Activated T-helper 1 cell treated with anti-CD3 and anti-CD28 coated beads, Interleukin-12 subunit alpha, Interleukin-12 subunit beta, Interleukin-2, Interleukin-4 antibody, amounts not matched to agents 30 ng/mL and 10 ng/mL and 1 ng/mL, durations not matched to agents 14 hours and 24 hours and 36 hours (primary cell): ENCODE measurements around the gene ATG13. TPM values are rescaled to one million over a fixed set of nuclear protein-coding genes. Genes with fewer than 3 reads are reported as not detected.

Source experiments
- DNase-seq: peaks from one replicate; pipeline ENCODE4 v3.0.0; 2021; ENCODE audit warnings: low spot score
- H3K27ac Mint-ChIP-seq: one replicate; pipeline ENCODE4 v1.8.0; 2021; ENCODE audit warnings: mild to moderate bottlenecking, mixed read lengths
- H3K27me3 Mint-ChIP-seq: one replicate; pipeline ENCODE4 v1.8.0; 2022; ENCODE audit warnings: mild to moderate bottlenecking, moderate library complexity, mixed read lengths; ENCODE audit not compliant: insufficient read depth
- H3K36me3 Mint-ChIP-seq: one replicate; pipeline ENCODE4 v1.8.0; 2021; ENCODE audit warnings: low read depth, mixed read lengths
- H3K4me1 Mint-ChIP-seq: one replicate; pipeline ENCODE4 v1.8.0; 2021; ENCODE audit warnings: low read depth, mixed read lengths
- H3K4me3 Mint-ChIP-seq: one replicate; pipeline ENCODE4 v1.8.0; 2021; ENCODE audit warnings: mild to moderate bottlenecking, moderate library complexity, mixed read lengths
- H3K9me3 Mint-ChIP-seq: one replicate; pipeline ENCODE4 v1.8.0; 2021; ENCODE audit warnings: mixed read lengths
- intact Hi-C: fragments of 100-400 bp; cut with micrococcal nuclease; formaldehyde crosslinking; loops from one replicate; pipeline ENCODE4 v1.15.1; 2024
- total RNA-seq: library from RNA; stranded (reverse); gene quantifications from 2 replicates; pipeline ENCODE4 v1.2.3, GENCODE V29; 2022

Gene ATG13
- total RNA-seq, 1 donor from 2014 or later: 73.8 TPM

DNA sequence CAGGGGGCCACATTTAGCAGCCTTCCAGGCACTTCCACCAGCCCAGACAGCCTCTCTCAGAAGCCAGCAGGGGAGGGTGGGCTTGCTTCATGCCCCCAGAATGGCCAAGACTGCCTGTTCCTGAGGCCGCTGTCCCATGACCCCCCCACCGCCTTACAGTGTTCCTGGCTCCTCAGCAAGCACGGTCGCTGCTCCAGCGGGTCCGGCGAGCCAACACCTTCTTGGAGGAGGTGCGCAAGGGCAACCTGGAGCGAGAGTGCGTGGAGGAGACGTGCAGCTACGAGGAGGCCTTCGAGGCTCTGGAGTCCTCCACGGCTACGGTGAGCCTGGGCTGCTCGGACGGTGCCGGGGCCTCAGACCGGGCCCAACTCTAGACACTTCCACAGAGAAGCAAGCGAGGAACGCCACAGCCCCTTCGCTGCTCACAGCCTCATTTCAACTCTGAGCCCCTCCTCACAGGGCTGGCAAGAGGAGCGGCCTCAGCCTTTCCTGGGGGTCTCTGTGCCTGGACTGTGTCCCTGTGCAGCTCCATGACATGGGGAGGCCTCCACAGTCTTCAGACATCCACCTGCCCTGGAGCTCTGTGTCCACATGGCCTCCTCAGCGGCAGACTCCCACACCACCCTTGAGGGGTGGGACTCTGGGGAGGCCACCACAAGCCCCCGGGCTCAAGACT, 102.3 kb downstream of the ATG13 start:
- Mint-ChIP-seq H3K36me3 (no peaks in the 10 kb centered on the region), H3K27ac (no peak overlapping the region), H3K4me1 (peaks cover 8% of the 10 kb centered on the region), H3K9me3 (no peaks in the 10 kb centered on the region), H3K4me3 (no peak overlapping the region), H3K27me3 (no peaks in the 10 kb centered on the region)
- no peak for DNase-seq
- intact Hi-C loops: no loop called here

DNA sequence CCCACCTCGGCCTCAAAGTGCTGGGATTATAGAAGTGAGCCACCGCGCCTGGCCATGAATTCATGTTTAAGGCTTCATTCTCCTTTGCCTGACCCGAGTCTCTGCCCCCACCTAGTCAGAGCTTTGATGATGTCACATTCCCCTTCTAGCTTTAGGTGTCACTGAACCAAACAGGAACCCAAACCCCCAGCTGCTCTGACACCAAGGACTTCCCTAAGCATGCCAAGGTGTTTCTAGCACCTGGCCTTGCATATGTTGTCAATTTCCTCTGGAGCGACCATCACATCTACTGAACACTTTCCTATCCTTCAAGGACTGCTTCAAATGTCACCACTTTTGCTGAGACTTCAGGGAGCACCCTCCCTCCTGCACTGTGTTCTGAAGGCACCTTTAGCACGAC, 103.9 kb downstream of the ATG13 start:
- intact Hi-C loops: no loop called here

DNA sequence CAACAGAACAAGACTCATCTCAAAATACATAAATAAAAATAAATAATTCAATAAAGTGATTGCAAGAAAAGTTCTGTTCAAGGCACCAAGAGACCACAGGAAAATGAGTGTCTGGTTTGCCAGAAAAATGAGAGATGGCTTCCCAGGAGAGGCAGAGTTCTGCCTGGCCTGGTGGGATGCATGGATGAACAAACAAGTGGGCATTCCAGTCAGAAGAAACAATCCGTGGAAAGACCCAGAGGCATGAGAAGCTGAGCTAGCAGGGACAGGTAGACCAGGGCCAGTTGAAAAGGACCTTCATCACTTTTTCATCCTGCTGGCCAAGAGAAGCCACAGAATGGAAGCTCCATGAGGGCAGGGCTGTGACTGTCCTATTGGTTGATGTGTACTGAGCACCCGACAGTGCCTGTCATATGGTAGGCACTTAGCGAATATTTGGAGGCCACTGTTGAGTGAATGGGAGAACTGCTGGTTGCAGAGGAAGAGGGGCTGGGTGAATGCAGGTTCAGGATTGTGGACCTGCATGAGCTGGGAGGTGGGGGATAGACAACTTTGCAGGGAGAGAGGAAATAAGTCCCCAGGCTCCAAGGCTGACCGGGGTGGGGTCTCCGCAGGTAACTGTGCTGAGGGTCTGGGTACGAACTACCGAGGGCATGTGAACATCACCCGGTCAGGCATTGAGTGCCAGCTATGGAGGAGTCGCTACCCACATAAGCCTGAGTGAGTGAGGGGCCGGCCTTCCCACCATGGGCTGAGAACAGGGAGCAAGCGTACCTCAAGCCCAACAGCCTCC, 105.4 kb downstream of the ATG13 start:
- Mint-ChIP-seq H3K36me3 (no peaks in the 10 kb centered on the region), H3K9me3 (no peaks in the 10 kb centered on the region), H3K27me3 (no peaks in the 10 kb centered on the region), H3K27ac (no peak overlapping the region), H3K4me3 (no peak overlapping the region), H3K4me1 (peaks cover 8% of the 10 kb centered on the region)
- intact Hi-C loops: no loop called here
- DNase-seq: no peak

More for the DNA sequence above, 103.9 kb downstream of the ATG13 start:
- no peak for DNase-seq
- Mint-ChIP-seq H3K4me3 (no peak overlapping the region), H3K36me3 (no peaks in the 10 kb centered on the region), H3K9me3 (no peaks in the 10 kb centered on the region), H3K4me1 (peaks cover 8% of the 10 kb centered on the region), H3K27me3 (no peaks in the 10 kb centered on the region), H3K27ac (no peak overlapping the region)

DNA sequence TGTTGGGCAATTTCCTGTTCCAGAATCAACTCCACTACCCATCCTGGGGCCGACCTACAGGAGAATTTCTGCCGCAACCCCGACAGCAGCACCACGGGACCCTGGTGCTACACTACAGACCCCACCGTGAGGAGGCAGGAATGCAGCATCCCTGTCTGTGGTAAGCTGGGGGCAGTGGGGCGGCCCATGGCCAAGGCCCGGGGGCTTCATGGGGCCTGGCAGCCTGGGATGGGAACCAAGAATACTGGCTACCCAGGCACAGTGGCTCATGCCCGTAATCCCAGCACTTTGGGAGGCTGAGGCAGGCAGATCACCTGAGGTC, 106.0 kb downstream of the ATG13 start:
- no peaks in the 10 kb centered on the region for H3K9me3 Mint-ChIP-seq
- intact Hi-C loops: no loop called here
- H3K27me3 Mint-ChIP-seq: no peaks in the 10 kb centered on the region
- no peak overlapping the region for H3K27ac Mint-ChIP-seq
- H3K4me1 Mint-ChIP-seq: peaks cover 4% of the 10 kb centered on the region
- no peak for DNase-seq
- no peak overlapping the region for H3K4me3 Mint-ChIP-seq
- no peaks in the 10 kb centered on the region for H3K36me3 Mint-ChIP-seq

DNA sequence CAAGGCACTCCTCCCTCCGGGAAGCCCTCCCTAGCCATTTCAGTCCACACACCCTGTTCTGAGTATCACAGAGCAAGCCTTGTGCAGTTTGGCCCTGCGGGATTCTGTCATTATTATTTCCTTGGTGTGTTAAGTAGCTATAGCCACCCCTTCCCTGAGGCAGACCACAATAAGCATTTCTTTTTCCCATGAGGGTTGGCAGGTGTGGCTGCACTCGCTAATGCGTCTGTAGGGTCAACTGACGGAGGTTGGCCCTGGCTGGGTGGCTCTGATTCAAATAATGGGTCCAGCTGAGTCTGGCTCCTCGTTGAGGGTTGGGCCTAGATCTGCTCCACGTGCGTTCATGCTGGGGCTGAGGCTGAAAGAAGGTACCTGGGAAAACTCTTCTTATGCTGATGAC, 106.7 kb downstream of the ATG13 start:
- DNase-seq: no peak
- no peaks in the 10 kb centered on the region for H3K36me3 Mint-ChIP-seq
- H3K9me3 Mint-ChIP-seq: no peaks in the 10 kb centered on the region
- H3K27me3 Mint-ChIP-seq: no peaks in the 10 kb centered on the region
- intact Hi-C loops: no loop called here
- no peak overlapping the region for H3K27ac Mint-ChIP-seq
- H3K4me1 Mint-ChIP-seq: no peaks in the 10 kb centered on the region
- no peak overlapping the region for H3K4me3 Mint-ChIP-seq

Other genes starting within 250 kb of the ATG13 start
- gene MDK, start 235.9 kb upstream of the ATG13 start, total RNA-seq: 5.0 and 7.1 TPM in 2 replicates
- 1.2 TPM in 2 replicates for gene CHRM4, start 225.8 kb upstream of the ATG13 start, total RNA-seq
- gene AMBRA1, start 23.5 kb upstream of the ATG13 start, total RNA-seq: 35.7 and 37.9 TPM in 2 replicates
- gene HARBI1, start 326 bp upstream of the ATG13 start, total RNA-seq: 4.5 and 5.3 TPM in 2 replicates
- 69.8 and 71.7 TPM in 2 replicates for gene ARHGAP1, start 83.1 kb downstream of the ATG13 start, total RNA-seq
- 12.9 and 13.9 TPM in 2 replicates for gene ZNF408, start 83.5 kb downstream of the ATG13 start, total RNA-seq
- not detected in 2 replicates for gene F2, start 101.7 kb downstream of the ATG13 start, total RNA-seq
- 121 TPM in 2 replicates for gene CKAP5, start 228.7 kb downstream of the ATG13 start, total RNA-seq